Measurements from ENCODE around the gene ITGA3. TPM values are rescaled to one million over a fixed set of nuclear protein-coding genes. Genes with fewer than 3 reads are reported as not detected.
"Not testable (repeated sequence)": the region's sequence is repeated elsewhere in the genome, so short reads cannot be mapped to it uniquely, and the experiment has no call there.

ITGA3 gene
- total and polyA plus RNA-seq, 2 of the 13 experiments (the other 11 are each of a cell fraction or from before 2014, with no cell fraction given) = 0.48 to 0.69 TPM

GRCh38 chr17:50060951-50061712 lies 5.2 kb downstream of the ITGA3 start (continued):
- TF ChIP-seq ZNF12 (CRISPR knock-in tag; IDR thresholded peaks at IDR 0.05) = no peak
- TF ChIP-seq ZNF766 (CRISPR knock-in tag; IDR thresholded peaks at IDR 0.05; ENCODE audit: borderline replicate concordance) = no peak
- no peak for TF ChIP-seq HMG20A (CRISPR knock-in tag; IDR thresholded peaks at IDR 0.05; ENCODE audit: borderline replicate concordance)
- TF ChIP-seq AGO2 (optimal IDR thresholded peaks at IDR 0.05; ENCODE audit: low read depth, low read length) = no peak
- no peak for TF ChIP-seq SRY (CRISPR knock-in tag; IDR thresholded peaks at IDR 0.05)
- TF ChIP-seq SRF (IDR thresholded peaks at IDR 0.05; ENCODE audit: low read depth, low read length) = no peak
- TF ChIP-seq MAFF (IDR thresholded peaks at IDR 0.05; ENCODE audit: low read depth, low read length) = no peak
- TF ChIP-seq, protein P1, sequence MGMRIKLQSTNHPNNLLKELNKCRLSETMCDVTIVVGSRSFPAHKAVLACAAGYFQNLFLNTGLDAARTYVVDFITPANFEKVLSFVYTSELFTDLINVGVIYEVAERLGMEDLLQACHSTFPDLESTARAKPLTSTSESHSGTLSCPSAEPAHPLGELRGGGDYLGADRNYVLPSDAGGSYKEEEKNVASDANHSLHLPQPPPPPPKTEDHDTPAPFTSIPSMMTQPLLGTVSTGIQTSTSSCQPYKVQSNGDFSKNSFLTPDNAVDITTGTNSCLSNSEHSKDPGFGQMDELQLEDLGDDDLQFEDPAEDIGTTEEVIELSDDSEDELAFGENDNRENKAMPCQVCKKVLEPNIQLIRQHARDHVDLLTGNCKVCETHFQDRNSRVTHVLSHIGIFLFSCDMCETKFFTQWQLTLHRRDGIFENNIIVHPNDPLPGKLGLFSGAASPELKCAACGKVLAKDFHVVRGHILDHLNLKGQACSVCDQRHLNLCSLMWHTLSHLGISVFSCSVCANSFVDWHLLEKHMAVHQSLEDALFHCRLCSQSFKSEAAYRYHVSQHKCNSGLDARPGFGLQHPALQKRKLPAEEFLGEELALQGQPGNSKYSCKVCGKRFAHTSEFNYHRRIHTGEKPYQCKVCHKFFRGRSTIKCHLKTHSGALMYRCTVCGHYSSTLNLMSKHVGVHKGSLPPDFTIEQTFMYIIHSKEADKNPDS (CRISPR knock-in tag; IDR thresholded peaks at IDR 0.05) = no peak

- in situ Hi-C loops (cut with HindIII; ENCODE audit: extremely low pct_ligation_motif_present, low pct_unique_long_range_greater_than_20kb); BruUV-seq (replicated peaks); FAIRE-seq; ATAC-seq; H3K79me2 ChIP-seq (ENCODE audit: insufficient read depth, low read length); intact Hi-C loops (cut with micrococcal nuclease; ENCODE audit: unreplicated experiment); H3K9me3 ChIP-seq (ENCODE audit: low read length); H3K4me3 ChIP-seq (replicated peaks in 1 of 3; ENCODE audit: insufficient read depth in 1 of 3, low read depth in 2 of 3, low read length in 3 of 3); H4K20me1 ChIP-seq (ENCODE audit: insufficient read depth, low read length); H3K4me2 ChIP-seq (ENCODE audit: low read depth, low read length); H2AFZ ChIP-seq (ENCODE audit: low read length); H3K27ac ChIP-seq (ENCODE audit: extremely low read length, insufficient read depth, low read length); DNase-seq (ENCODE audit: low spot score); CTCF ChIA-PET (ENCODE audit: low intra/inter-chr PET ratio, low total read pairs); H3K36me3 ChIP-seq (replicated peaks in 1 of 2; ENCODE audit: control insufficient read depth in 1 of 2, insufficient read depth in 2 of 2, low read length in 2 of 2); POLR2A ChIA-PET; H3K9ac ChIP-seq (ENCODE audit: insufficient read depth, low read depth, low read length): not testable (repeated sequence)
- Histone ChIP-seq H3K27me3 (ENCODE audit: control insufficient read depth in 1 of 2, insufficient read depth in 2 of 2, low read length in 2 of 2) (peaks cover 12 to 76% of the 10 kb centered on the region in 2 experiments), H3K4me1 (ENCODE audit: insufficient read depth, low read length) (peaks cover 29% of the 10 kb centered on the region)
- 12% methylated on average over 10 of the region's 10 CpGs for WGBS (ENCODE audit: low lambda C conversion rate)
These were observed 5.8 kb downstream of the ITGA3 start for GRCh38 chr17:50061713-50062045.
